HG03045 (cell line): ENCODE measurements around the gene VWC2L.

Experiments used
- ATAC-seq: cut with Tn5 transposase; IDR thresholded peaks from one replicate; pipeline ENCODE4 v1.9.1; 2021; ENCODE audit warnings: mild to moderate bottlenecking, moderate library complexity; ENCODE audit not compliant: unreplicated experiment

Gene VWC2L

GRCh38 chr2:214533541-214533940, 122.7 kb downstream of the VWC2L start:
- ATAC-seq: no peak

- ATAC-seq: no peak
Measured at GRCh38 chr2:214536625-214537024, 125.8 kb downstream of the VWC2L start.

- ATAC-seq: no peak
Measured at GRCh38 chr2:214537929-214538328, 127.1 kb downstream of the VWC2L start.

GRCh38 chr2:214542295-214542694, 131.4 kb downstream of the VWC2L start:
- ATAC-seq: no peak

GRCh38 chr2:214542866-214543265, 132.0 kb downstream of the VWC2L start:
- no peak for ATAC-seq

- ATAC-seq: no peak
Measured at GRCh38 chr2:214543386-214543955, 132.6 kb downstream of the VWC2L start.

- no peak for ATAC-seq
Measured at GRCh38 chr2:214545898-214546542, 135.2 kb downstream of the VWC2L start.

GRCh38 chr2:214547931-214548330, 137.1 kb downstream of the VWC2L start:
- no peak for ATAC-seq

GRCh38 chr2:214549946-214550345, 139.1 kb downstream of the VWC2L start:
- ATAC-seq: no peak

GRCh38 chr2:214550786-214551185, 139.9 kb downstream of the VWC2L start:
- no peak for ATAC-seq

- ATAC-seq: no peak
Measured at GRCh38 chr2:214557884-214558283, 147.0 kb downstream of the VWC2L start.

GRCh38 chr2:214558341-214558740, 147.5 kb downstream of the VWC2L start:
- ATAC-seq: no peak

GRCh38 chr2:214560176-214560575, 149.3 kb downstream of the VWC2L start:
- no peak for ATAC-seq

GRCh38 chr2:214560618-214561190, 149.8 kb downstream of the VWC2L start:
- ATAC-seq: no peak

- no peak for ATAC-seq
Measured at GRCh38 chr2:214565246-214565645, 154.4 kb downstream of the VWC2L start.

- ATAC-seq: no peak
Measured at GRCh38 chr2:214566457-214566856, 155.6 kb downstream of the VWC2L start.

GRCh38 chr2:214569419-214570035, 158.7 kb downstream of the VWC2L start:
- no peak for ATAC-seq

GRCh38 chr2:214574084-214574781, 163.4 kb downstream of the VWC2L start:
- ATAC-seq: no peak

GRCh38 chr2:214575030-214575429, 164.2 kb downstream of the VWC2L start:
- no peak for ATAC-seq

GRCh38 chr2:214575465-214575864, 164.6 kb downstream of the VWC2L start:
- ATAC-seq: no peak

GRCh38 chr2:214577769-214578168, 166.9 kb downstream of the VWC2L start:
- ATAC-seq: no peak

GRCh38 chr2:214578442-214578841, 167.6 kb downstream of the VWC2L start:
- no peak for ATAC-seq
